Measurements from ENCODE around the gene PRKCH.

DNA sequence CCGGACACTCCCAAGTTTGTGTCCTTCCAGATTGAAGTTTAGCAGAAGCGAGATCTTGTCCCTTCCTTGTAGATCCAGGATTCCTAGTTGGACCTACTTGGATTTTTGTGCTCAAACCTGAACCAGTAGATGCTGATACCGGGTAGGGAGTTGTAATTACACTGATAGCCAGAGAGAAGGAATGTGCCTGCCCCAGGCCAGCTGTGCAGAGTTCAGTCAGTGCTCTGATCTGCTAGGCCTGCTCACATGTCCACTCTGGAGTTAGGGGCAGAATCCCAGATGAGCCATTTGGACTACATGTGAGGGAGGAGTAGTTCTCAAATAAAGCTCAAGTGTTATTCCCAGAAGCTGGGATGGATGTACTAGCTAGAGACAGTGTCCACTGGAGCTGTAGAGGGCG is 65.7 kb downstream of the PRKCH start:
- TF ChIP-seq CTCF (IDR thresholded peaks at IDR 0.05) (no peak), POLR2A (IDR thresholded peaks at IDR 0.05) (no peak), POLR2AphosphoS5 (IDR thresholded peaks at IDR 0.05) (no peak)
